Thyroid gland (tissue), 4 donors: ENCODE measurements around the gene CSMD2.
A peak's percentile ranks its signal among the peaks of the same experiment; 100 is the strongest.

Experiments
- CTCF ChIP-seq, 6 experiments: fragments of 200-600 bp in 3 of 6; fragments of 450-650 bp in 3 of 6; sonication (generic) in 3 of 6; IDR thresholded peaks; one replicate each; pipeline ENCODE4 v1.5.1; 2016 to 2019; ENCODE audit warnings: antibody characterized with exemption in 6 of 6, mild to moderate bottlenecking in 2 of 6, inconsistent platforms in 1 of 6, moderate library complexity in 1 of 6
- POLR2A ChIP-seq, 2 donors: fragments of 450-650 bp; IDR thresholded peaks; one replicate each; pipeline ENCODE4 v1.6.1; 2017; ENCODE audit warnings: antibody characterized with exemption in 2 of 2, mild to moderate bottlenecking in 2 of 2, moderate library complexity in 1 of 2

- no peak for TF ChIP-seq CTCF (IDR thresholded peaks at IDR 0.05)
- TF ChIP-seq POLR2A (IDR thresholded peaks at IDR 0.05), result peak in 1 of 2 donors; percentile 32
Measured at GRCh38 chr1:33472269-33472980, 692.6 kb downstream of the CSMD2 start, which contains the start of gene ZSCAN20.
